ENCODE measurements around the gene CLDN9. TPM values are rescaled to one million over a fixed set of nuclear protein-coding genes. Genes with fewer than 3 reads are reported as not detected.

Gene CLDN9
- total and polyA plus RNA-seq, 10 donors = 0.06 to 1.7 (median 0.44) TPM

GRCh38 chr16:3032624-3033023 is 19.9 kb downstream of the CLDN9 start:
- Histone ChIP-seq H3K27ac (no peak overlapping the region), H3K9me3 (no peaks in the 10 kb centered on the region), H3K4me1 (peaks cover 10 to 83% (median 42%) of the 10 kb centered on the region in 6 donors), H3K36me3 (peaks cover 0 to 3% (median 0%) of the 10 kb centered on the region in 6 donors), H3K27me3 (replicated peaks in 1 of 7) (peaks cover 7 to 96% (median 80%) of the 10 kb centered on the region in 7 donors), H3K4me3 (no peak overlapping the region)
- no peak for TF ChIP-seq POLR2AphosphoS5 (IDR thresholded peaks at IDR 0.05)
- TF ChIP-seq POLR2A (IDR thresholded peaks at IDR 0.05) = no peak
- no peak for DNase-seq
- WGBS, 5 donors = 22 to 40% (median 29%) methylated on average over 7 of the region's 7 CpGs
- intact Hi-C loops (cut with DNase I; ENCODE audit: low total_unique reads) = no loop called here

DNA sequence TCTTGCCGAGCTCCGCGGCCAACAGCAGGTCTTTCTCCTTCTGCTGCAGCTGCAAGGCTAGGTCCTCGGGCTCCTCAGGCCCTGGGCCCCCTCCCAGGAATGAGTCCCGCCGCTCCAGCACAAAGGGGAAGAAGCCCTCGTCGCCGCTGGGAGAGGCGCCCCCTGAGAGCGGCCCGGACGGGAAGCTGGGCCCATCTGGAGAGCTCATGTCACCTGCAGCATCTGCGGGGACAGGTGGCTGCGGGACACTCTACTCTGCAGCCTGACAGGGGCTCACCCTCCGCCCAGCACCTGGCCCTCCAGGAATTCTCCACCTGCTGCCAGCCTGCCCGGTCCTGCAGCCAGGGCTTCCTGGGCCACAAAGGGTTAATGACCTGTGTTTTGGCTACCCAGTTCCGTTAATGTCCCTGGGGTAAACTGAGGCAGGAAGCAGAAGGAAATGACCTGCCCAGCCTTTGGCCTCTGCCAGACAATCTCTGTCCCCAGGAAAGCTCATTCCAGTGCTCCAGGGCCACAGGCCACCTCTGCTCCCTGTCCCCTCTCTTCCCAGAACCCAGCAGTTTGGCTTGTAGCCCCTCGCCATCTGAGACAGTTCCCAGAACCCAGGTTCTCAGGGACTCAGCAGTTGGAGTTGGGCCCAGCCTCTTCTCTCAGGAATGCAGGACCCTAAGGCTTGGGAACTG is 22.7 kb downstream of the CLDN9 start:
- no peak overlapping the region for H3K4me3 ChIP-seq
- TF ChIP-seq POLR2AphosphoS5 (IDR thresholded peaks at IDR 0.05) (no peak), POLR2A (IDR thresholded peaks at IDR 0.05) (no peak)
- TF ChIP-seq, protein P1, sequence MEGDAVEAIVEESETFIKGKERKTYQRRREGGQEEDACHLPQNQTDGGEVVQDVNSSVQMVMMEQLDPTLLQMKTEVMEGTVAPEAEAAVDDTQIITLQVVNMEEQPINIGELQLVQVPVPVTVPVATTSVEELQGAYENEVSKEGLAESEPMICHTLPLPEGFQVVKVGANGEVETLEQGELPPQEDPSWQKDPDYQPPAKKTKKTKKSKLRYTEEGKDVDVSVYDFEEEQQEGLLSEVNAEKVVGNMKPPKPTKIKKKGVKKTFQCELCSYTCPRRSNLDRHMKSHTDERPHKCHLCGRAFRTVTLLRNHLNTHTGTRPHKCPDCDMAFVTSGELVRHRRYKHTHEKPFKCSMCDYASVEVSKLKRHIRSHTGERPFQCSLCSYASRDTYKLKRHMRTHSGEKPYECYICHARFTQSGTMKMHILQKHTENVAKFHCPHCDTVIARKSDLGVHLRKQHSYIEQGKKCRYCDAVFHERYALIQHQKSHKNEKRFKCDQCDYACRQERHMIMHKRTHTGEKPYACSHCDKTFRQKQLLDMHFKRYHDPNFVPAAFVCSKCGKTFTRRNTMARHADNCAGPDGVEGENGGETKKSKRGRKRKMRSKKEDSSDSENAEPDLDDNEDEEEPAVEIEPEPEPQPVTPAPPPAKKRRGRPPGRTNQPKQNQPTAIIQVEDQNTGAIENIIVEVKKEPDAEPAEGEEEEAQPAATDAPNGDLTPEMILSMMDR (IDR thresholded peaks at IDR 0.05 in 8 of 11, conservative IDR thresholded peaks at IDR 0.05 in 3 of 11) = no peak
- H3K27me3 ChIP-seq (replicated peaks in 1 of 7) = peaks cover 7 to 100% (median 83%) of the 10 kb centered on the region in 7 donors
- 12 to 39% (median 28%) methylated on average over 5 to 19 of the region's 19 CpGs for WGBS, 5 donors
- peaks cover 0 to 65% (median 20%) of the 10 kb centered on the region in 6 donors for H3K4me1 ChIP-seq
- no peak overlapping the region for H3K27ac ChIP-seq
- H3K9me3 ChIP-seq = no peaks in the 10 kb centered on the region
- H3K36me3 ChIP-seq = no peaks in the 10 kb centered on the region
- DNase-seq = no peak
- intact Hi-C loops (cut with DNase I; ENCODE audit: low total_unique reads) = no loop called here

- intact Hi-C loops (cut with DNase I; ENCODE audit: low total_unique reads) = no loop called here
- TF ChIP-seq POLR2A (IDR thresholded peaks at IDR 0.05) (no peak), POLR2AphosphoS5 (IDR thresholded peaks at IDR 0.05) (no peak)
- TF ChIP-seq, protein P1 (IDR thresholded peaks at IDR 0.05 in 8 of 11, conservative IDR thresholded peaks at IDR 0.05 in 3 of 11) = no peak
- H3K4me1 ChIP-seq = peaks cover 0 to 58% (median 20%) of the 10 kb centered on the region in 6 donors
- no peaks in the 10 kb centered on the region for H3K36me3 ChIP-seq
- WGBS, 5 donors = 2 to 6% (median 5%) methylated on average over 31 to 40 of the region's 40 CpGs
- no peaks in the 10 kb centered on the region for H3K9me3 ChIP-seq
- no peak overlapping the region for H3K27ac ChIP-seq
- peak; percentile 84 for DNase-seq
- H3K4me3 ChIP-seq = peak overlapping the region in 3 of 8 donors; percentile 1 to 55 (median 11)
- H3K27me3 ChIP-seq (replicated peaks in 1 of 7) = peaks cover 7 to 100% (median 76%) of the 10 kb centered on the region in 7 donors
Measured at GRCh38 chr16:3035972-3036725, 23.4 kb downstream of the CLDN9 start.

DNA sequence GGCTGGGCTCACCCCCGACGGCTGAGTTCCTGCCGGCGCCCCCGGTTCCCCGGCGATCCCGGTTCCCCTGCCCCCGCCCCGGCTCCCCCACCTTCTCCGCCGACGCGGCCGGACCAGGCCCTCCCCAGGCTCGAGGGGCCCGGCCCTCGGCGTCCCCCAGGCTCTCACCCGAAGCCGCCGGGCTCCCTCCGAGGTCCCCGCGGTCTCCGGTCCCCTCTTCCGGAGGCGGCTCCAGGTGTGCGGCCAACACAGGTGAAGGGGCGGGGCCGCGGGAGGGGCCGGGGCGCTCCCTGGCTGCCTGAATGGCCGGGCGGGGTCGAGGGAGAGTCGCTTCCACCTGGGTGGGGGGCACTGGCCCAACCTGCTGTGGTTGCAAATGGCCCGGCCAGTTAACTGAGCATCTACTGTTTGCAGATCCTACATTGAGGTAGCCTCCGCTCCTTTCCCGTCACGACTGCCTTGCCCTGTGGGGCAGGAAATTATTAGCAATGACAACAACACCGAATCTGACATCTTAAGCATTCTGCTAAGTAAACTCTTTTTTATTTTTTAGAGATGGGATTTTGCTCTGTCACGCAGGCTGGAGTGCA is 24.1 kb downstream of the CLDN9 start, which contains the start of gene BICDL2:
Gene BICDL2, minus strand, starts transcription at position 219 of the 590 bp plus-strand sequence. CDS start 1,448 bp downstream, outside the sequence.
- DNase-seq = no peak
- Histone ChIP-seq H3K36me3 (no peaks in the 10 kb centered on the region), H3K4me3 (peak within 1 kb of the TSS in 3 of 8 donors; percentile 1 to 55 (median 11)), H3K4me1 (peaks cover 0 to 51% (median 18%) of the 10 kb centered on the region in 6 donors), H3K27ac (no peak within 1 kb of the TSS), H3K9me3 (no peaks in the 10 kb centered on the region), H3K27me3 (replicated peaks in 1 of 7) (peaks cover 7 to 100% (median 78%) of the 10 kb centered on the region in 7 donors)
- intact Hi-C loops (cut with DNase I; ENCODE audit: low total_unique reads) = no loop called here
- TF ChIP-seq POLR2AphosphoS5 (IDR thresholded peaks at IDR 0.05) (no peak), POLR2A (IDR thresholded peaks at IDR 0.05) (no peak)
- TF ChIP-seq, protein P1 (IDR thresholded peaks at IDR 0.05 in 8 of 11, conservative IDR thresholded peaks at IDR 0.05 in 3 of 11) = peak in 1 of 11 experiments; percentile 10
- 8 to 34% (median 9%) methylated on average over 7 to 44 of the region's 44 CpGs for WGBS, 5 donors

All from spleen (tissue), 11 donors.